A673 (cell line): ENCODE results near the gene ARL4D.

Experiments used
- CTCF ChIP-seq: fragments of 300-800, 200-600 bp; sonication (generic); conservative IDR thresholded peaks from 2 replicates; pipeline ENCODE4 v1.5.1; 2017; ENCODE audit warnings: low read depth, mild to moderate bottlenecking, antibody characterized with exemption, low read length, moderate library complexity, mixed read lengths
- EZH2 ChIP-seq: fragments of 200-600 bp; sonication (generic); IDR thresholded peaks from 2 replicates; pipeline ENCODE4 v1.6.1; 2017; ENCODE audit warnings: borderline replicate concordance, low read depth, mild to moderate bottlenecking, mixed read lengths, antibody characterized with exemption, low read length; ENCODE audit not compliant: poor library complexity, severe bottlenecking

GRCh38 chr17:43448720-43449469, 50.1 kb downstream of the ARL4D start:
- TF ChIP-seq EZH2 (no peak), CTCF (no peak)
